Activated CD4-positive, alpha-beta memory T cell treated with anti-CD3 and anti-CD28 coated beads for 36 hours (primary cell): ENCODE measurements around the gene SZRD1. TPM values are rescaled to one million over a fixed set of nuclear protein-coding genes. Genes with fewer than 3 reads are reported as not detected.

Experiments used
- CTCF ChIA-PET: fragments of 350-600 bp; sonication (Branson Sonifier 250); formaldehyde crosslinking; loops from one replicate; lab custom pipeline; 2021; ENCODE audit warnings: antibody characterized with exemption, inconsistent platforms; lab: Charles Lee
- POLR2A ChIA-PET: fragments of 350-600 bp; sonication (Branson Sonifier 250); formaldehyde crosslinking; loops from one replicate; lab custom pipeline; 2021; ENCODE audit warnings: antibody characterized with exemption; lab: Charles Lee
- DNase-seq: peaks from one replicate; pipeline ENCODE4 v3.0.0-alpha.2; 2020
- H3K27ac Mint-ChIP-seq: one replicate; pipeline ENCODE4 v1.8.0; 2021; ENCODE audit warnings: mixed read lengths
- H3K27me3 Mint-ChIP-seq: one replicate; pipeline ENCODE4 v1.8.0; 2021; ENCODE audit warnings: mixed read lengths
- H3K36me3 Mint-ChIP-seq: one replicate; pipeline ENCODE4 v1.8.0; 2021; ENCODE audit warnings: mixed read lengths
- H3K4me1 Mint-ChIP-seq: one replicate; pipeline ENCODE4 v1.8.0; 2021; ENCODE audit warnings: low read depth, mixed read lengths
- H3K4me3 Mint-ChIP-seq: one replicate; pipeline ENCODE4 v1.8.0; 2021; ENCODE audit warnings: mild to moderate bottlenecking, mixed read lengths
- H3K9me3 Mint-ChIP-seq: one replicate; pipeline ENCODE4 v1.8.0; 2021; ENCODE audit warnings: mixed read lengths
- intact Hi-C: fragments of 100-400 bp; cut with micrococcal nuclease; formaldehyde crosslinking; loops from one replicate; pipeline ENCODE4 v1.15.1; 2023
- total RNA-seq, 2 experiments: library from RNA; stranded (reverse); gene quantifications; one replicate each; pipeline ENCODE4 v1.2.3, GENCODE V29; 2021

The SZRD1 gene
- total RNA-seq, 2 experiments from 2014 or later = 185 to 191 TPM

DNA sequence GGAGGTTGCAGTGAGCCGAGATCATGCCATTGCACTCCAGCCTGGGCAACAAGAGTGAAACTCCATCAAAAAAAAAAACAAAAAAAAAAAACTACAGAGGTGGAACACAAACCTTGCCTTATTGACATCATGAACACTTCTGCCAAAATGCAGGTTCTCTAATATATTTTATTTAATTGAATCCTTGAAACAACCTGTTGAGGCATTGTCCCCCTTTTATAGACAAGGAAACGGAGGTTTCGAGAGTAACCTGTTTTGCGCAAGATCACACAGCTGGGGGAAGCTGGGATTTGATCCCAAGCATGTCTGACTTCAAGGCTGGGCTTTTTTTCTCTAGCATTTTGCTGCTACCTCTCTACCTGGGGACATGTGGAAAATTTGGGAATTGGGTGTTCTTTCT lies 2.8 kb downstream of the SZRD1 start:
- Mint-ChIP-seq H3K36me3 (peaks cover 27% of the 10 kb centered on the region), H3K4me3 (peak overlapping the region; percentile 97), H3K27me3 (no peaks in the 10 kb centered on the region), H3K27ac (no peak overlapping the region), H3K9me3 (no peaks in the 10 kb centered on the region), H3K4me1 (peaks cover 53% of the 10 kb centered on the region)
- no peak for DNase-seq
- POLR2A ChIA-PET = interaction anchor here (0.6 kb wide), 1 partner anchor 535 kb away, joined by 3 read pairs; no protein-coding TSS in a partner anchor
- CTCF ChIA-PET = interaction anchor here (0.6 kb wide), 1 partner anchor 287 kb away, joined by 3 read pairs; no protein-coding TSS in a partner anchor
- intact Hi-C loops = loop anchor here (5.0 to 10.0 kb wide), 6 partner anchors 125 to 755 kb away; partner anchors contain the start of genes DDI2, FAM131C, RNU1-1 and ZBTB17

DNA sequence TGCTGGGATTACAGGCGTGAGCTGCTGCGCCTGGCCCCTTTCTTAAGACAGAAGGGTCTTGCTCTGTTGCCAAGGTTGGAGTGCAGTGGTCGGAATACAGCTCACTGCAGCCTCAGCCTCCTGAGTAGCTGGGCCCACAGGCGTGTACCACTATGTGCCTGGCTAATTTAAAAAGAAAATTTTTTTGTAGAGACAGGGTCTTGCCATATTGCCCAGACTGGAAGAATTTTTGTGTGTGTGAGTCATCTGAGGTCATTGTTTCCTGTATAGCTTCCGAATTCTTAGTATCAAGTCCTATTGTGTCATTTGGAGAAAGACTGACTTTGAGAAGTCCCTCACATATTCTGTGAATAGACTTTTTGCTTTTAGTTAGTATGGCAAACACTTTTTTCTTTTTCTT lies 4.7 kb downstream of the SZRD1 start:
- Mint-ChIP-seq H3K4me3 (peak overlapping the region; percentile 62), H3K27me3 (no peaks in the 10 kb centered on the region), H3K36me3 (peaks cover 31% of the 10 kb centered on the region), H3K9me3 (no peaks in the 10 kb centered on the region), H3K4me1 (peaks cover 68% of the 10 kb centered on the region), H3K27ac (peak overlapping the region; percentile 81)
- intact Hi-C loops = loop anchor here (1.0 kb wide), 2 partner anchors 16 to 20 kb away; no protein-coding TSS in a partner anchor
- no peak for DNase-seq
- ChIA-PET CTCF (interaction anchor here (0.8 kb wide), 1 partner anchor 69 kb away, joined by 4 read pairs; the partner anchor contains the start of gene NECAP2), POLR2A (interaction anchor here (0.8 to 2.1 kb wide), 4 partner anchors 9 to 768 kb away, joined by 3 to 7 read pairs (median 3); partner anchors contain the start of gene NECAP2)

DNA sequence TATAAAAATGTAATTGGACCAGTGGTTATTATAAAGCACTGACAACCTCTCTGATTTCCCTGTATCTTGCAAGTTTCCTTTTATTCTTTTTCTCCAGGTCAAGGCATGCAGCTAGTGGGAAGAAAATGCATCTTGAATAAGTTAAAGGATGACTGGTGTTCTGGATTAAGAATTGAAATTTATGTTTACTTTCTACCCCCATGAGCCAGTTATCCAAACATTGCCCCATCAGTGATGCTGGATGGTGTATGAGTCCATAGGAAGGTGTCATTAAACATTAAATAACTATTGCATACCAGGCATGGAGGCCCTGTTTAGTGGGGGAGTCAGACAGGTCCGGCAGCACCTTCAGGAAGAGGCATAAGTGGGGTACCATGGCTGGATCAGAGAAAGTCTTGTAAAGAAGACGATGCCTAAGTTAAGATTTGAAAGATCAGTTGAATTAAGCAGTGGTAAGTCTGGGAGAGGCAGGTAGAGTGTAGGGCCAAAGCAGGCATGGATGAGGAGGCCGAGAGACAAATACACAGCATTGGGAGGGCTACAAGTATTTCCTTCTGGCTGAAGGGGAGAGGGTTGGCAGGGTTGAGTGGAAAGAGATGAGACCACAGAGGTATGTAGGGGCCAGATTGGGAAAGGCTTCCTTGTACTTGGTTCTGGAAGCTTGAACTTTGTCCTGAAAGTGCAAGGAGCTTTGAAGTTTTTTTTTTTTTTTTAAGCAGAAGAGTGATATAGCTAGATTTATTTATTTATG lies 5.7 kb downstream of the SZRD1 start:
- H3K36me3 Mint-ChIP-seq = peaks cover 31% of the 10 kb centered on the region
- H3K4me3 Mint-ChIP-seq = peak overlapping the region; percentile 62
- H3K4me1 Mint-ChIP-seq = peaks cover 75% of the 10 kb centered on the region
- DNase-seq = no peak
- ChIA-PET POLR2A (interaction anchor here (1.0 to 2.1 kb wide), 3 partner anchors 15 to 141 kb away, joined by 3 to 7 read pairs (median 3); no protein-coding TSS in a partner anchor), CTCF (no interaction called here)
- no peaks in the 10 kb centered on the region for H3K9me3 Mint-ChIP-seq
- intact Hi-C loops = loop anchor here (1.0 kb wide), 2 partner anchors 15 to 19 kb away; no protein-coding TSS in a partner anchor
- no peaks in the 10 kb centered on the region for H3K27me3 Mint-ChIP-seq
- H3K27ac Mint-ChIP-seq = peak overlapping the region; percentile 81

DNA sequence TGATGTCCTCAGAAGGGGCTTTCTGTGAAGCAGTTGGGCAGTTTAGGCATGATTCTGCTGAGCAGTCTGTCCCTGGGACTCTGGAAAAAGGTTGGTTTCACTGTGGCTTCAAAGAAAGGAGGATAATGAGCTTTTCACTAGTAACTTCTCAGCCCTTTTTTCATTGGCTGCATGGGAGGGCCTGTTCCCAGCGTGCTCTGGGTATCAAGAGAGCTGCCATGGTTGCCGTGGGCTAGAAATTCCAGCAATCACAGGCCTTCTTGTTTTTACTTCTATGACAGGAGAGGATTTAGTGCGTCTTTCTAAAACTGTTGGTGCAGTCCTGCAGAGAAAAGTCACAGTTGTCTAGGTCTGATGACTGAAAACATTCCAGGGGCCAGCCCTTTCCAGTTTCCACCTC lies 7.2 kb downstream of the SZRD1 start:
- H3K36me3 Mint-ChIP-seq = peaks cover 21% of the 10 kb centered on the region
- H3K4me1 Mint-ChIP-seq = peaks cover 75% of the 10 kb centered on the region
- CTCF ChIA-PET = interaction anchor here (2.6 kb wide), 1 partner anchor 11 kb away, joined by 13 read pairs; no protein-coding TSS in a partner anchor
- POLR2A ChIA-PET = no interaction called here
- intact Hi-C loops = no loop called here
- no peaks in the 10 kb centered on the region for H3K27me3 Mint-ChIP-seq
- H3K27ac Mint-ChIP-seq = peak overlapping the region; percentile 69
- H3K9me3 Mint-ChIP-seq = no peaks in the 10 kb centered on the region
- DNase-seq = no peak
- H3K4me3 Mint-ChIP-seq = no peak overlapping the region

DNA sequence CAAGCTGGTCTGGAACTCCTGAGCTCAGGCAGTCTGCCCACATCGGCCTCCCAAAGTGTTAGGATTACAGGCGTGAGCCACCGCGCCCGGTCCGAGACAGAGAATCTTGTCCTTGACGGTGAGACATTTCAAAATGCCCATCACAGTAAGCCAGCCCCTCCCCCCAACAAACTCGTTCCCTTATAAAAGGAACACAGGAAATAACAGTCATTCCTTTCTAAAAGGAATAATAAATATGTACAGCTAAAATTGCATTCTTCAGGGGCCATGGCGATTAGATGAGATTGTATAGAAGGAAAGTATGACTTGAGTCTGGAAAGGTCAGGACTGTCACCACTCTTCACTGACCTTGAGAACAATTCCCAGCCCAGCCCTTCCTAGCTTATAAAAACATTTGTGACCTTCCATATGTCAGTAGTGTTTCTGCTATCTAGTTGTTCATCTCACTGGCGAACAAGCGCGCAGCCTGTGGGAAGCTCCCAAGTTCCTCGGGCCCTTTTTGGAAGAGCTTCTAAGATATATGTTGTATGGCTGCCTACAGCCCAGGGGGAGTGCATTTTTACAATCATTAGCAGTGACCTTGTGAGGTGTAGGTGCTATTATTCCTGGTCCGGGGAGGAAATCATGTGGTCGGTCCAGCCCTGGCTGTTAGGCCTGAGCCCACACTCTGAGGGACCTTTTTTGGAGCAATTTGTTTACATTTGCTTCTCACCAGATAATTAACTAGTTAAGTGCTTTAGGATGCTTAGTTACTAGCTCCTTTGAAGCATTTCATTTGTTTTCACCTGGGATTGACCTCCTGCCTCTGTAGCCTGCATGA lies 8.7 kb downstream of the SZRD1 start:
- Mint-ChIP-seq H3K27me3 (no peaks in the 10 kb centered on the region), H3K36me3 (peaks cover 20% of the 10 kb centered on the region), H3K27ac (peak overlapping the region; percentile 7), H3K9me3 (no peaks in the 10 kb centered on the region), H3K4me1 (peaks cover 69% of the 10 kb centered on the region), H3K4me3 (no peak overlapping the region)
- intact Hi-C loops = no loop called here
- ChIA-PET CTCF (interaction anchor here (1.1 to 2.6 kb wide), 2 partner anchors 12 to 23 kb away, joined by 3 to 13 read pairs; partner anchors contain the start of gene FBXO42), POLR2A (no interaction called here)
- DNase-seq = no peak

DNA sequence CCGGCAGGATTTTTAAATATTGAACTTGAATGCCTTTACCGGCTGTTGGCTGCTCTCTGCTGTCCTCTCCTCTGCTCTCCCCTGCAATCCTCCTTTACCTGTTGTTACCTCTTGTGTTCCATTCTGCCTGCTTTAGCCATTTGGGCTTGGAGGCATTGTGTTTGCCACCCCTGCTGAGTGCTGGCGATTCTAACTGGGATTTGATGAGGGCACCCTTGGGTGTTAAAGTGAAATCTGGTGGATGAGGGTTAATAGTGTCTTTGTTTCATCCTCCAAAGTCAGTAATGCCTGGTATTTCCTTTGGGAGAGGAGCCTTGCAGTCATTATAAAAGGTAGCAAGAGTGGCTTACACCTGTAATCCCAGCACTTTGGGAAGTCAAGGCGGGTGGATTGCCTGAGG lies 9.9 kb downstream of the SZRD1 start:
- POLR2A ChIA-PET = no interaction called here
- peaks cover 62% of the 10 kb centered on the region for H3K4me1 Mint-ChIP-seq
- H3K4me3 Mint-ChIP-seq = no peak overlapping the region
- peaks cover 20% of the 10 kb centered on the region for H3K36me3 Mint-ChIP-seq
- no peaks in the 10 kb centered on the region for H3K9me3 Mint-ChIP-seq
- no peak for DNase-seq
- peak overlapping the region; percentile 50 for H3K27ac Mint-ChIP-seq
- CTCF ChIA-PET = no interaction called here
- no peaks in the 10 kb centered on the region for H3K27me3 Mint-ChIP-seq
- intact Hi-C loops = no loop called here

DNA sequence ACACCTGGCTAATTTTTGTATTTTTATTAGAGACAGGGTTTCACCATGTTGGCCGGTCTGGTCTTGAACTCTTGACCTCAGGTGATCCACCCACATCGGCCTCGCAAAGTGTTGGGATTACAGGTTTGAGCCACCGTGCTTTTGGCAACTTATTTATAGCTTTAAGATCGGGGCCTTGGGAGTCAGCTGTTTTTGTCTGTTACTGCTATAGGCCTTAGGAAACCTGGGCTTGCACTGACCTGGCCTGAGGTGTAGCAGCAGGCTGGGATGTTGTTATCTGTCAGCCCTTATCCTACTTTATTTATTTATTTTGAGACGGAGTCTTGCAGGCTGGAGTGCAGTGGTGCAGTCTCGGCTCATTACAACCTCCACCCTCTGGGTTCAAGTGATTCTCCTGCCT lies 11.4 kb downstream of the SZRD1 start:
- no peak overlapping the region for H3K4me3 Mint-ChIP-seq
- ChIA-PET POLR2A (interaction anchor here (1.0 to 1.1 kb wide), 3 partner anchors 9 to 16 kb away, joined by 3 to 4 read pairs (median 3); no protein-coding TSS in a partner anchor), CTCF (interaction anchor here (0.5 kb wide), 1 partner anchor 18 kb away, joined by 4 read pairs; no protein-coding TSS in a partner anchor)
- H3K9me3 Mint-ChIP-seq = no peaks in the 10 kb centered on the region
- no peak overlapping the region for H3K27ac Mint-ChIP-seq
- H3K27me3 Mint-ChIP-seq = no peaks in the 10 kb centered on the region
- no peak for DNase-seq
- intact Hi-C loops = no loop called here
- H3K36me3 Mint-ChIP-seq = peaks cover 12% of the 10 kb centered on the region
- H3K4me1 Mint-ChIP-seq = peaks cover 56% of the 10 kb centered on the region

DNA sequence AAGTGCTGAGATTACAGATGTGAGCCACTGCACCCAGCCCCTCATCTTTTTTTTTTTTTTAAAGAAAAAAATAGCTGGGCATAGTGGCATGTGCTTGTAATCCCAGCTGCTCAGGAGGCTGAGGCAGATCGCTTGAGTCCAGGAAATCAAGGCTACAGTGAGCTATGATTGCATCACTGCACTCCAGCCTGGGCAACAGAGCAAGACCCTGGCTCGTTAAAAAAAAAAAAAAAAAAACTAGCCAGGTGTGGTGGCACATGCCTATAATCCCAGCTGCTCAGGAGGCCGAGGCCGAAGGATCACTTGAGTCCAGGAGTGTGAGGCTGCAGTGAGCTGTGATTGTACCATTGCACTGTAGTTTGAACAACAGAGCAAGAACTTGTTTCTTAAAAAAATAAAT lies 13.8 kb downstream of the SZRD1 start:
- H3K4me3 Mint-ChIP-seq = no peak overlapping the region
- intact Hi-C loops = no loop called here
- H3K27me3 Mint-ChIP-seq = no peaks in the 10 kb centered on the region
- H3K36me3 Mint-ChIP-seq = peaks cover 7% of the 10 kb centered on the region
- no peak overlapping the region for H3K27ac Mint-ChIP-seq
- ChIA-PET CTCF (interaction anchor here (0.8 kb wide), 1 partner anchor 12 kb away, joined by 3 read pairs; no protein-coding TSS in a partner anchor), POLR2A (interaction anchor here (1.0 kb wide), 1 partner anchor 9 kb away, joined by 3 read pairs; no protein-coding TSS in a partner anchor)
- no peak for DNase-seq
- H3K9me3 Mint-ChIP-seq = no peaks in the 10 kb centered on the region
- H3K4me1 Mint-ChIP-seq = peaks cover 54% of the 10 kb centered on the region

DNA sequence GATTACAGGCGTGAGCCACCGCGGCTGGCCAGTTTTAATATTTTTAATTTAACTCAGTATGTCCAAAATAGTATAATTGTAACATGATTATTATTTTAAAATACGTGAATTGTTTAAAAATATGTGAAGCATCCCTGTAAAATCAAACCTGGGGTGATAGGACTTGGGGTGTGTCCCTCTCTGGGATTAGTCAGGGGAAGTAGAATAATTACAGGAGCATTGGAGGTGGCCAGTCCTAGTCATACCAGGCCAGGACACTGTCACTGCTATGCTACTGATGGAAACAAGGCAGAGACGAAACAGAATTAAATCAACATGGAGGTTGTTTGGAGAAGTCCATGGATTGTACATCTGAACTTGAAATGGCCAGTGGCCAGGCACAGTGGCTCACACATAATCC lies 16.8 kb downstream of the SZRD1 start:
- peaks cover 53% of the 10 kb centered on the region for H3K4me1 Mint-ChIP-seq

DNA sequence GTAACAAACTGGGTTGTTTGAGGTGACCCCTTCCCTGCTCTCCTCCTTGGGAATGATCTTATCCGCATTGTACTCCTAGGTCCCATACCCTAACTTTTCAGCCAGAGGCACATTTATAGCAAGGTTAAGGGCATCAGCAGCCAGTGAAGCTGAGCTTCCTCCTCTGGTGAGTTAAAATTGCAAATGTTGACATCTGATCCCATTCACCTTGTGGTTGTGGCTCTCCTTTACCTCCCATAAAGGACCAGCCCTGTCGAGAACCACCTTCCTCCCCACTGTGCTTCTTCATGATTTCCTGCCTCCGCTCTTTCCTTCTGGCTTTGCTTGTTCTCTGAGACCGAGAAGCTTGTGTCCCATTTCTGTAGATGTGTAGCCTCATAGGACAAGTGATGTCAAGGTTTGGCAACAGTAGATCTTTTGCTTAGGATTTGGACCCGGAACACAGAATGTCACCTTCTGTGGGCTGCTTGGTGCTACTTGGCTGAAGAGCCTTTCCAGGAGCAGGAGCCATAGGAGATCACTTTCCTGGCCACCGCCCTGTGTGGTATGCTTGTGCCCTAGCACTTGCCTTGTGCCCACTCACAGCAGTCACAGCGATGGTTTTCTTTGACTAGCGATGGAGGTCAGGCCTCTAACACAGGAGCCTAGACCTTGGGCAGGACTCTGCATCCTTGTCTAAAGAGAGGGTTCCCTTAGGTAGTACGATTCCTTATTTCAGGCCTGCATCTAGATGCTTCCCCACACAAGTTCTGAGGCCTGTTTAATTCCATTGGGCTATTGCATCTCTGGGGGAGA lies 18.8 kb downstream of the SZRD1 start:
- intact Hi-C loops = loop anchor here (2.0 kb wide), 1 partner anchor 33 kb away; no protein-coding TSS in a partner anchor
- peaks cover 3% of the 10 kb centered on the region for H3K36me3 Mint-ChIP-seq
- peaks cover 62% of the 10 kb centered on the region for H3K4me1 Mint-ChIP-seq
- POLR2A ChIA-PET = interaction anchor here (0.9 to 1.5 kb wide), 2 partner anchors 19 to 128 kb away, joined by 3 to 4 read pairs; partner anchors contain the start of genes RNU1-1 and SZRD1
- H3K4me3 Mint-ChIP-seq = no peak overlapping the region
- H3K27me3 Mint-ChIP-seq = no peaks in the 10 kb centered on the region
- H3K27ac Mint-ChIP-seq = peak overlapping the region; percentile 23
- DNase-seq = no peak
- H3K9me3 Mint-ChIP-seq = no peaks in the 10 kb centered on the region
- CTCF ChIA-PET = interaction anchor here (0.5 to 1.4 kb wide), 4 partner anchors 21 to 235 kb away, joined by 3 to 5 read pairs (median 3); partner anchors contain the start of gene NECAP2

More for the DNA sequence above, 16.8 kb downstream of the SZRD1 start:
- DNase-seq = no peak
- H3K36me3 Mint-ChIP-seq = peaks cover 3% of the 10 kb centered on the region
- CTCF ChIA-PET = no interaction called here
- H3K9me3 Mint-ChIP-seq = no peaks in the 10 kb centered on the region
- peak overlapping the region; percentile 25 for H3K27ac Mint-ChIP-seq
- POLR2A ChIA-PET = no interaction called here
- no peak overlapping the region for H3K4me3 Mint-ChIP-seq
- intact Hi-C loops = no loop called here
- H3K27me3 Mint-ChIP-seq = no peaks in the 10 kb centered on the region
